Epithelial cell of proximal tubule (primary cell): ENCODE results near the gene LRWD1. TPM values are rescaled to one million over a fixed set of nuclear protein-coding genes. Genes with fewer than 3 reads are reported as not detected.

Experiments used
- DNase-seq: peaks from one replicate; pipeline ENCODE4 v3.0.0-alpha.2; 2011; ENCODE audit warnings: low read depth
- H3K4me3 ChIP-seq: 2 replicates; pipeline ENCODE4 v1.5.1; 2011; ENCODE audit warnings: low read depth, mild to moderate bottlenecking, low read length
- CTCF ChIP-seq: conservative IDR thresholded peaks from 2 replicates; pipeline ENCODE4 v1.5.1; 2012; ENCODE audit warnings: low read depth, mild to moderate bottlenecking, low read length
- total RNA-seq: library from RNA; depleted of rRNA; stranded (reverse); fragments of >200 nt; gene quantifications from 2 replicates; pipeline ENCODE4 v1.2.3, GENCODE V29; 2015

The LRWD1 gene
- total RNA-seq, 1 donor from 2014 or later = 30.1 TPM

GRCh38 chr7:102459221-102459844 is 5.5 kb upstream of the LRWD1 start:
- no peak for DNase-seq
- no peak overlapping the region for H3K4me3 ChIP-seq
- TF ChIP-seq CTCF = no peak

- H3K4me3 ChIP-seq = no peak overlapping the region
- TF ChIP-seq CTCF = no peak
- DNase-seq = no peak
Measured at GRCh38 chr7:102460467-102460866, 4.3 kb upstream of the LRWD1 start.

- peak overlapping the region; percentile 100 for H3K4me3 ChIP-seq
- TF ChIP-seq CTCF = no peak
Measured at GRCh38 chr7:102463841-102464576, 775 bp upstream of the LRWD1 start.

GRCh38 chr7:102466097-102466496 is 1.3 kb downstream of the LRWD1 start:
- no peak overlapping the region for H3K4me3 ChIP-seq
- no peak for TF ChIP-seq CTCF

More at GRCh38 chr7:102463841-102464576, 775 bp upstream of the LRWD1 start:
- no peak for DNase-seq

GRCh38 chr7:102467581-102468477 is 3.0 kb downstream of the LRWD1 start:
- H3K4me3 ChIP-seq = no peak overlapping the region

More at GRCh38 chr7:102466097-102466496, 1.3 kb downstream of the LRWD1 start:
- no peak for DNase-seq

More at GRCh38 chr7:102467581-102468477, 3.0 kb downstream of the LRWD1 start:
- no peak for TF ChIP-seq CTCF
- DNase-seq = no peak
